Activated naive CD4-positive, alpha-beta T cell treated with anti-CD3 and anti-CD28 coated beads, Interleukin-2, amount 50 U/mL, for 72 hours (primary cell): ENCODE results near the gene EBPL. TPM values are rescaled to one million over a fixed set of nuclear protein-coding genes. Genes with fewer than 3 reads are reported as not detected.

Experiments used
- ATAC-seq, 2 donors: fragments of 150-1000 bp; cut with Tn5 transposase; 2 replicates each; pipeline ENCODE4 v1.10.0; 2021; ENCODE audit warnings: mild to moderate bottlenecking in 2 of 2, moderate library complexity in 2 of 2
- DNase-seq, 2 donors: peaks; one replicate each; pipeline ENCODE4 v3.0.0; 2021 to 2022; ENCODE audit warnings: low spot score in 2 of 2
- H3K27ac Mint-ChIP-seq, 2 donors: one replicate each; pipeline ENCODE4 v1.8.0; 2022; ENCODE audit warnings: mild to moderate bottlenecking in 2 of 2, mixed read lengths in 2 of 2
- H3K36me3 Mint-ChIP-seq, 2 donors: one replicate each; pipeline ENCODE4 v1.8.0; 2022; ENCODE audit warnings: mixed read lengths in 2 of 2
- H3K9me3 Mint-ChIP-seq, 2 donors: one replicate each; pipeline ENCODE4 v1.8.0; 2022; ENCODE audit warnings: mixed read lengths in 2 of 2
- total RNA-seq, 2 donors: library from RNA; stranded (reverse); gene quantifications; one replicate each; pipeline ENCODE4 v1.2.3, GENCODE V29; 2022

Gene EBPL
- total RNA-seq, 2 donors from 2014 or later = 31.9 to 59.9 TPM

DNA sequence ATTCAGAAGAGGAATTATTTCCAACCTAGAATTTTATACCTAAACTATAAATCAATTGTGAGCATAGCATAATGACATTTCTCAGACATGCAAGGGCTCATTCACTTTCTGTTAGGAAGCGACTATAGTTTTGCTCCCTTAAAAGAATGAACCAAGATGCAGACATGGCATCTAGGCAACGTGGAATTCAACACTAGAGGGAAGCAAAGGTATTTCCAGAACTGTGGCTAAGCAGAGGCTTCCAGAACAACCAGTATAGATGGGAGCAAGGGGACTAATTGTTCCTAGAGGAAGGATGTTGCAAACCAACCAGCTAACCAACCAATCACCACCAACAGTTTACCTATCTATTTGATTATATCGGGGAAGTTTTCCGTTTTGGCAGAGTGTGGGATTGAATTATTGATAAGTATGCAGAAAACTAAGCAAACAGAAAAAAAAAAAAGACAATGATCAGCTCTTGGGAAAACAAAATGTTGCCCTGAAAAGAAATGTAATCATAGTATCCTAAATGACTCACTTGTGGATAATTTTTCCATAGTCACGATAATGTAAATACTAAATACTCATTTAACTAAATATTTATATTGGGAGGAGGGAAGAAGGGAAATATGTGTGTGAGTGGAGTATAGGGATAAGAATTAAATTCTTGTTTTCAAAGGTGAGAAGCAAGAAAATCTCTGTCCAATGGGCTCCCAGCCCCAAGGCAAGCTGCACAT, 41.9 kb downstream of the EBPL start:
- no peak for DNase-seq
- no peak for ATAC-seq
- H3K9me3 Mint-ChIP-seq = no peaks in the 10 kb centered on the region
- H3K27ac Mint-ChIP-seq = no peak overlapping the region
- H3K36me3 Mint-ChIP-seq = no peaks in the 10 kb centered on the region

DNA sequence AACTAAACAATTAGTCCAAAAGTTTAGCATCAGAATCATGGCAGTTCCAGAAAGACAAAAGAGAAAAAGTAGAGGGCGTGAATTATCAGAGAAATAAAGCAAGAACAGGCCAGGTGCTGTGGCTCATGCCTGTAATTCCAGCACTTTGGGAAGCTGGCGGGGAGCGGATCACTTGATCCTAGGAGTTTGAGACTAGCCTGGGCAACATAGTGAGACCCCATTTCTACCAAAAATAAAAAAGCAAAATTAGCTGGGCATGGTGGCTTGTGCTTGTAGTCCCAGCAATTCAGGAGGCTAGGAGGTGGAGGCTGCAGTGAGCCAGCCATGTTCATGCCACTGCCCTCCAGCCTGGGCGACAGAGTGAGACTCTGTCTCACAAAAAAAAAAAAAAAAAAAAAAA, 44.6 kb downstream of the EBPL start:
- Mint-ChIP-seq H3K9me3 (no peaks in the 10 kb centered on the region), H3K27ac (no peak overlapping the region), H3K36me3 (no peaks in the 10 kb centered on the region)
- DNase-seq = no peak
- ATAC-seq = no peak

DNA sequence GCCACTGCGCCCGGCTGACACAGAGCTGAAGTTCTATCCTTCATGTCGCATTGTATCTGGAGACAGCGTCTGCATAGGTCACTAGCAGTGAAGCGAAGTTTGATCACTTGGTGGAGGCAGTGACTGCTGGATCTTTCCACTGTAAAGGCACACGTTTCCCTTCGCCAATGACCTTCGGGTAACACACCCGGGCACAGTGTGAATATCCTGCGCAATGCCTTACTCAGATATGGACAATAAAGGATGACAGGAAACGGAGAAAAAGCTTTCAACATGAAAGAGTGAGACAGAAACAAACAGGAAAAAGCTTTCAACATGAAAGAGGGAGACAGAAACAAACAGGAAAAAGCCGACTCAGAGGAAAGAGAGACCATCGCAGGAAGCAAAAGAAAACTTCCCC, 45.8 kb downstream of the EBPL start:
- ATAC-seq (peak; percentile 38 to 41), DNase-seq (no peak)
- Mint-ChIP-seq H3K9me3 (no peaks in the 10 kb centered on the region), H3K27ac (peak overlapping the region in 1 of 2 donors; percentile 6), H3K36me3 (no peaks in the 10 kb centered on the region)

DNA sequence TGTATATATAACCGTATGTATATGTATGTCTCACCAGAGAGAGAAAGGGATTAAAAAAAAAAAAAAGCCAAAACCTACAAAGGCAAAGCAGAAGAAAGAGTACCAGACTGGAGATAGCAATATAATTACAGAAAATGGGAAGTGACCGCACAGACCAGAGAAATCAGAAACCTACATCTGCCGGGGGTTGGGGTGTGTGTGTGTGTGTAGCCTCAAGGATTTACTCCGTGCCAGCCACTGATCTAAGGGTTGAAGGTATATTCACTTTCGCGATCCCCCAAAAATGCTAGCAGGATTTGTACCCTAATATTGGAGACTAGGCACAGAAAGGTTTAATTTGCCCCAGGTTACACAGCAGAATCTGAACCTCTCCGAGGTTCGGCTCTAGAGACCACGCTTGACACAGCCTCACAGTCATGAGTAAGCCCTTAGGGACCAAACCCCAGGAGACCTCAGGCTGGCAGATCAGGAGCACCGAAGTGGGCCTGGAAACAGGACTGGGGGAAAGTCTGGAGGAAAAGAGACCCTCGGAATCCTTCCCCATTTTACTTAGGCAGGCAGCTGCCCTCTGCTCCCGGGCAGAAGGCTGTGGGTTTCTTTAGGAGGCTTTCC, 48.1 kb downstream of the EBPL start:
- Mint-ChIP-seq H3K36me3 (no peaks in the 10 kb centered on the region), H3K27ac (no peak overlapping the region), H3K9me3 (no peaks in the 10 kb centered on the region)
- ATAC-seq (no peak), DNase-seq (no peak)

DNA sequence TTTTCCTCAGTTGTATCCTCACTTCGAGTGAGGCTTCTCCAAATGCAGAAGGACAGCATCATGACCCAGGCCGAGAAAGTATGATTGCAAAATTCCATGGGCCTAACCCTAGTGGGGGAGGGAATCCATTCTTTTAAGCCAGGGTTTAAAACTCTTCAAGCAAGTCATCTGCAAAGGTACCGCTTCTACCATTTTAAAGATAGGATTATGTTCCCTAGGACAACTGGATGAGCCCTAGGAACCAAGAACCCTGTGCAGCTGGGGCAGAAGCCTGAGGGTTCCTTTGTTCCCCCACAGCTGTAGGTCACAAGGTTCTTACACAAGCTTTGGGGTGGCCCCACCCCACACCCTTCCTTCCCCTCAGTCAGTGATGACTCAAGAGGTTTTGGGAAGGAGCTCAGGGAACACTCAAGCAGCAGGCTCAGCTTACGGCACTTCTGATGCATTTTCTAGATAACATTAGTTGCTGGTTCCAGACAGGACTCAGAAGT, 49.4 kb downstream of the EBPL start:
- H3K27ac Mint-ChIP-seq = no peak overlapping the region
- ATAC-seq (no peak), DNase-seq (no peak)
- H3K9me3 Mint-ChIP-seq = no peaks in the 10 kb centered on the region
- no peaks in the 10 kb centered on the region for H3K36me3 Mint-ChIP-seq

DNA sequence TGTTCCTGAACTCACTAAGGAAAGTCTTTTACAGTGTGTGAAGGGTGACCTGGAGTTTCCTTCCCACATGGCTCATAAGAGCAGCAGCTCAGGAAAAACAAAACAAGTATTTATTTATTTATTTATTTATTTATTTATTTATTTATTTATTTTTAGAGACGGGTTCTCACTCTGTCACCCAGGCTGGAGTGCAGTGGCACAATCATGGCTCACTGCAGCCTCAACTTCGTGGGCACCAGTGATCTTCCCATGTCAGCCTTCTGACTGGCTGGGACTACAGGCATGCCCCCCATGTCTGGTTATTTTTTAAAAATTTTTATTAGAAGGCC, 52.6 kb downstream of the EBPL start:
- ATAC-seq (no peak), DNase-seq (no peak)
- H3K36me3 Mint-ChIP-seq = no peaks in the 10 kb centered on the region
- no peak overlapping the region for H3K27ac Mint-ChIP-seq
- H3K9me3 Mint-ChIP-seq = no peaks in the 10 kb centered on the region

DNA sequence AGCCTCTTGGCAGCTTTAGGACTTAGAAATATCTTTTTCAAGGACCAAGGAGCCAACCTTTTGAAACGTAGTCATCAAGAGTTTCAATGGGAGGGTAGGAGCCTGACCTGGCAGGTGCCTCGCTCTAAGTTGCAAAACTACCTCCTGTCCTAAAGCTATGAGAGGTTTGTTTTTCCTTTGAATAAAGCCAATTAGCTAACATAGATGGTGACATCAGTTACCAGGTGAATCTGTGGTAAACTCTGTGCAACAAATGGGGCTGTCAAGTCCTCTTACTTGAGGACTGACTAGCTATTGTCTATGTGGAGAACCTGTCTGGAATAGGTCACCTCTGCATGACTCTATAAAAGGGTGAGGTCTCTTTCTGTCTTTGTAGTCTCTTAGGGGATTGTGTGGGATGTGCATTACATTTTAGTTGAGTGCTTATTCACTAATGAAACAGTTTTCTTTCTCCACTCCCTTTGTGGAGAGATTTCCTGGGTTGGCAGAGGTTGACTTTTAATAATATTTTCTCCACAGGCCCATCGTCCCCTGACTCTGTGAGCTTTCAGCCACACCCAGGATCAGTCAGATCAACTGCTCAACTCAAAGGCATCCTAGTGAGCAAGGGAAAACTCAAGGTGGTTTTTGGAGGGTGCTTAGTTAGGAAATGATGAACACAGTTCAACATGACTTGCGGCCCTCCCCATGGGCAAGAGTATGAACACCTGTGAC, 53.1 kb downstream of the EBPL start:
- Mint-ChIP-seq H3K9me3 (no peaks in the 10 kb centered on the region), H3K27ac (no peak overlapping the region), H3K36me3 (no peaks in the 10 kb centered on the region)
- no peak for DNase-seq
- no peak for ATAC-seq

DNA sequence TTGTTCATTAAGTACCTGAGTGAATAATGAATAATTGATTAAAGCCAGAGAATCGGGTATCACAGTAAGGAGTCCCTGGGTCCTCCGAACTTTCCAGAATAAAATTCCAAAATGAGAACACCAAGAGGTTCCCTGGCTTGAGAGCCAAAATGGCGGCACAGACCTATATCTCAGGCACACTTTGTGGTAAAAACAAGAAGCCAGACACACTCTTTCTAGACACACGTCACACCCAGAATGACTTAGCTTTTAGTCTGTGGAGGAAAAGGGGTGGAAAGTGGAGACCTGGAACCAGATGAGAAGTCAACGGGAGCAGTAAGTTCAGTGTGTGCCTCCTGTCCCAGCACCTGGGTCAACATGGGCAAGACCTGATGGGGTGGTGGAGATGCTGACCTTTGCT, 54.6 kb downstream of the EBPL start:
- no peak for DNase-seq
- Mint-ChIP-seq H3K27ac (no peak overlapping the region), H3K9me3 (no peaks in the 10 kb centered on the region), H3K36me3 (no peaks in the 10 kb centered on the region)
- ATAC-seq = no peak

DNA sequence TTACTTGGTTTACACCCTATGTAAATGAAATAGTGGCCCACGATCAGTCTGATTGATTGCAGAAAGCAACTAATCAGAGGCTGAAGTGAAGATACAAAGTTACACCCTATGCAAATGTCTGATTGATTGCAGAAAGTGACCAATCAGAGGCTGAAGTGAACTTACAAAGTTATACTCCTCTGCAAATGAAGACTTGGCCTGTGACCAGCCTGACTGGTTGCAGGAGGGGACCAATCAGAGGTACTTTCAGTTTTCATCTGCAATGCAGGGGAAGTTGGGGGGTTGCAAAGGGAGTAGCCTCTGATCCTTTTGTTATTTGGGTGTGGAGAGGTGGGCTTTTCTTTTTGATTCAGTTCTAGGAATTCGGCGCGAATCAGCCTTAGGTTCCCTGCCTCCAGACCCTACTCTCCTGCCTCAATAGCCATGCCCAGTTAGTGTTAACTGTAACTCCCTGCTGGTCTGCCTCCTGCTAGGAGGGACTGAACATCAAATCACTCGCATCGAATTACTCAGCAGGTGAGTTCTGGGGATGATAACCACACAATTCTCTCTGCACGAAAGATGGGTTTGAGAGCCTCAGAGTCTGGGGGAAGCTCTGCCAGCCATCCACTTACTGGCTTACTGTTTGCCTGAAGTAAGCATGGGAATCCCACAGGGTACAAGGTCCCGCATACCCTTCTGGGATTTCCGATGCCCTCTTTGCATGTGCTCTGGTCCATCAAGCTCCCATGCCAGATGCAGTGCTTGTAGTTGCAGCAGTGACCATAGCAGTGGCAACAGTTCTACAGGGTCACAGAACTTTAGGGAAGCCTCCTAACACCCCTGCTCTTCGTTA, 55.5 kb downstream of the EBPL start:
- Mint-ChIP-seq H3K36me3 (no peaks in the 10 kb centered on the region), H3K27ac (no peak overlapping the region), H3K9me3 (no peaks in the 10 kb centered on the region)
- DNase-seq (no peak), ATAC-seq (peak; percentile 64 to 85)

DNA sequence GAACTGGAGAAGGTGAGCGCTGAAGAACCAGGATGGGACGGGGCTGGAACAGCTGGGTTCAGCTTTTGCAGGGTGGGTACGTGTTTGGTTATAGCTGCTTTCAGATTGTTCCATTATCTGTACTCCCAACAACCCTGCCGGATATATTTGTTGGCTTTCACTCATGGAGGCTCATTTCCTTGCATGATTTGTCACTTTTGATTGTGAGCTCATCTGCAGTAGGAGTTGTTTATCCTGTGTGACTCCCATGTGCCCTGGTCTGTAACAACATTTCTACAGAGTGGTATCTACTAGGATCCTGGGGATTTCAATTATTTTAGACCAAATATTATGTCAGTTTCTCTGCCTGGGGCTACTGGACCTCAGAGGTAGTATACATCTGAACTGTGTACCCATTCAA, 57.6 kb downstream of the EBPL start:
- no peak for DNase-seq
- no peak for ATAC-seq
- H3K36me3 Mint-ChIP-seq = no peaks in the 10 kb centered on the region
- H3K27ac Mint-ChIP-seq = no peak overlapping the region
- no peaks in the 10 kb centered on the region for H3K9me3 Mint-ChIP-seq

DNA sequence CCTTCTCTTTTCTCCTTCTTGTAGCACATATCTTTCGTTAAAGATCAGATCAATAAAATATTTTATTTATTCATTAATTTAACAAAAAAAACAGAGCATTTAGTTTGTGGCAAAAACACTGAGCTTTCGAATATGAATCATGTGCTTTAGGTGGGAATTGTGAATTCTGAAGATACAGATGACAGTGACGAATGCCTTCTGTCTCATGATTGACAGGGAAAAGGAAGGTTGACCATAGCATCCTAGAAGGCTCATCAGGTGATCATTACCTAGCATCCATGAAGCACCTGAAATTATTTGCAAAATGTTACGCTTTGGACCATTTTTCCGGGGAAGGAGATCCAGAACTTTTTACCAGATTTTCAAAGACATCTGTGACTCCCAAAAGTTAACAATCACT, 59.1 kb downstream of the EBPL start:
- ATAC-seq (no peak), DNase-seq (no peak)
- Mint-ChIP-seq H3K27ac (no peak overlapping the region), H3K36me3 (peaks cover 5% of the 10 kb centered on the region in 2 donors), H3K9me3 (no peaks in the 10 kb centered on the region)

DNA sequence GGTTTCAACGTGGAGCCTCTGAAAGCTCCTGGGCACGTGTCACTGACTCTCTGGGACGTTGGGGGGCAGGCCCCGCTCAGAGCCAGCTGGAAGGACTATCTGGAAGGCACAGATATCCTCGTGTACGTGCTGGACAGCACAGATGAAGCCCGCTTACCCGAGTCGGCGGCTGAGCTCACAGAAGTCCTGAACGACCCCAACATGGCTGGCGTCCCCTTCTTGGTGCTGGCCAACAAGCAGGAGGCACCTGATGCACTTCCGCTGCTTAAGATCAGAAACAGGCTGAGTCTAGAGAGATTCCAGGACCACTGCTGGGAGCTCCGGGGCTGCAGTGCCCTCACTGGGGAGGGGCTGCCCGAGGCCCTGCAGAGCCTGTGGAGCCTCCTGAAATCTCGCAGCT, 60.7 kb downstream of the EBPL start:
- no peaks in the 10 kb centered on the region for H3K9me3 Mint-ChIP-seq
- DNase-seq = no peak
- ATAC-seq = no peak
- peaks cover 5% of the 10 kb centered on the region in 2 donors for H3K36me3 Mint-ChIP-seq
- H3K27ac Mint-ChIP-seq = no peak overlapping the region

DNA sequence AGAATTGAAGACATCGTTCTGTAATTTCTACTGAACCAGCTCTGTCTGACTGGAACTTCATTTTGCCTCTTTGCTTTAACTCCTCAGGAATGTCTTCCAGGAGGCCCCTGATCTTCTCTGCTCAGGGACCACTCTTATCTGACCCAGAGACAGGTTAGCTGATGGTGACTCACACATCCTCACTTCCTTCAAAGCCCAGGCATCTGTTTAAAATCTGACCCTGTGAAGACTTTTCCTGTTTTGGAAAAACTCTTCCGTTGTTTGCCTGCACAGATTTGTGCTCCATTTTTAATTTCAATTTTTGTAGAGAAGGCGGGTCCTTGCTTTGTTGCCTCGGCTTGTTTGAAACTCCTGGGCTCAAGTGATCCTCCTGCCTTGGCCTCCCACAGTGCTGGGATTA, 61.3 kb downstream of the EBPL start:
- H3K27ac Mint-ChIP-seq = no peak overlapping the region
- no peak for ATAC-seq

DNA sequence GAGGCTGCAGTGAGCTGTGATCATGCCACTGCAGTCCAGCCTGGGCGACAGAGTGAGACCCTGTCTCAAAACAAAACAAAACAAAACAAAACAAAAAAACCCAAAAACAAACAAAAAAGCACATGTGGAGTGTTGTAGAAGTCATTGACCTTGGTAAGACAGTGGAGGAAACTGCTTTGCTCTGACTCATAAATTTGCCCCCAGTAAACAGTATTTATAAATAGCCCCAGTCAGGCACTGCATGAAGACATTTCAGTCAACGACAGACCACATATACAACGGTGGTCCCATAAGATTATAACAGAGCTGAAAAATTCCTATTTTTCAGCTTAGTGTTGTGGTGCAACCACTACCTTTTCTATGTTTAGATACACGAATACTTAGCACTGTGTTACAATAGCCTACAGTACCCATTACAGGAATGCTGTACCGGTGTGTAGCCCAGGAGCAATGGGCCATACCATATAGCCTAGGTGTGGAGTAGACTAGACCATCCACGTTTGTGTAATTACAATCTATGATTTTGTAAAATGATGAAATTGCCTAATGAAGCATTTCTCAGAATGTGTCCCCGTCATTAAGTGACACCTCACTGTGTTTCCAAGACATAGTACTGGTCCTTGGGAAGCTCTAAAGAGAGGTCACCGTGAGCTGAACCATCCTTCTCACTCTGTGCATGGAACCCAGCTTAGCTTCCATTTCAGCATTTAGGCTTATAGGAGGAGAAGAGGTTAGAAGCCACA, 61.9 kb downstream of the EBPL start:
- H3K27ac Mint-ChIP-seq = peak overlapping the region in 1 of 2 donors; percentile 84
- ATAC-seq = no peak

More for the DNA sequence above, 61.3 kb downstream of the EBPL start:
- DNase-seq = no peak
- no peaks in the 10 kb centered on the region for H3K9me3 Mint-ChIP-seq
- peaks cover 5% of the 10 kb centered on the region in 2 donors for H3K36me3 Mint-ChIP-seq

DNA sequence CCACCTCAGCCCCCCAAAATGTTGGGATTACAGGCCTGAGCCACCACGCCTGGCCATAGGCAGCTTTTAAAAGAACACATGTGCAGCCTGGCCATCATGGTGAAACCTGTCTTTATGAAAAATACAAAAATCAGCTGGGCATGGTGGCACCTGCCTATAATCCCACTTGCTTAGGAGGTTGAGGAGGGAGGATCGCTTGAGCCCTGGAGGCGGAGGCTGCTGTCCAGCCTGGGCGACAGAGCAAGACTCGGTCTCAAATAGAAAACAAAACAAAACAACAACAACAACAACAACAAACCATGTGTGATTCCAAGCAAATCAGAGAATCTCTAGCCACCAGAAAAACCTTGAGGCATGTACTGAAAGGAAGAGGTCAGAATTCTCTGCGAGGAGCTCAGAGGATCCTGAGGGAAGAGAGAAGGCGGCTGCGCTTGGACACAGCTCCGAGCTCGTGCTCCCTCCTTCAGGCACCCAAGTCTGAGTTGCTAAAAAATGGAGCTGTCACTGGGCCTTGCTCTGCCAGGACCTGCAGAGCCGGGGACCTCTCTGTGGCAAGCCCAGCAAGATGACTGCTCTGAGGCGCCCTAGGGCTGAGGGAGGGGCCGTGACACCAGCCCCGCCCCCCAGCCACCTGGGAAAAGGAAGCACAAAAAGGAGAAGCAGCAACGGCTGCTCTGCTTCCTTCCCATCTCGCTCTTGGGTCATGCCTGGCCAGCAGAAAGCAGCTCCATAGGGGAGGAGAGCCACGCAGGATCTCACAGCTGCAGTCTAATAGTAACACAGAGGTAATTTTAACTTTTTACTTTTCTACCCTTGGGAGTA, 63.2 kb downstream of the EBPL start, which contains the start of gene ARL11:
Gene ARL11 (plus strand): TSS at position 677 of the 822 bp plus-strand sequence. CDS start 1,941 bp downstream, outside the sequence.
- ATAC-seq = peak; percentile 91 to 94
- no peaks in the 10 kb centered on the region for H3K9me3 Mint-ChIP-seq
- peak within 1 kb of the TSS; percentile 56 to 84 for H3K27ac Mint-ChIP-seq

More for the DNA sequence above, 61.9 kb downstream of the EBPL start:
- Mint-ChIP-seq H3K36me3 (peaks cover 5% of the 10 kb centered on the region in 2 donors), H3K9me3 (no peaks in the 10 kb centered on the region)
- no peak for DNase-seq

More for the DNA sequence above, 63.2 kb downstream of the EBPL start, which contains the start of gene ARL11:
- H3K36me3 Mint-ChIP-seq = peaks cover 5% of the 10 kb centered on the region in 2 donors
- peak; percentile 72 to 73 for DNase-seq
